ENCODE measurements around the gene SNRPA1.

SNRPA1 gene

GRCh38 chr15:101255615-101256241 lies 39.3 kb downstream of the SNRPA1 start:
- Histone ChIP-seq H3K27ac (ENCODE audit: low read length) (no peak overlapping the region), H3K27me3 (ENCODE audit: control insufficient read depth in 1 of 2, insufficient read depth in 2 of 2, low read length in 2 of 2) (no peaks in the 10 kb centered on the region), H3K4me3 (ENCODE audit: low read length in 2 of 2) (no peak overlapping the region), H3K36me3 (ENCODE audit: control insufficient read depth in 2 of 2, insufficient read depth in 2 of 2, low read length in 2 of 2) (no peaks in the 10 kb centered on the region), H3K9me3 (ENCODE audit: control insufficient read depth in 2 of 2, low read length in 2 of 2) (no peaks in the 10 kb centered on the region), H3K9ac (ENCODE audit: low read length in 2 of 2) (no peak overlapping the region), H3K4me1 (ENCODE audit: control insufficient read depth, insufficient read depth, low read length) (peaks cover 7% of the 10 kb centered on the region)

- Histone ChIP-seq H3K9me3 (ENCODE audit: control insufficient read depth in 2 of 2, low read length in 2 of 2) (no peaks in the 10 kb centered on the region), H3K4me1 (ENCODE audit: control insufficient read depth, insufficient read depth, low read length) (peaks cover 14% of the 10 kb centered on the region), H3K36me3 (ENCODE audit: control insufficient read depth in 2 of 2, insufficient read depth in 2 of 2, low read length in 2 of 2) (no peaks in the 10 kb centered on the region), H3K4me3 (ENCODE audit: low read length in 2 of 2) (no peak overlapping the region), H3K9ac (ENCODE audit: low read length in 2 of 2) (no peak overlapping the region), H3K27ac (ENCODE audit: low read length) (no peak overlapping the region), H3K27me3 (ENCODE audit: control insufficient read depth in 1 of 2, insufficient read depth in 2 of 2, low read length in 2 of 2) (no peaks in the 10 kb centered on the region)
These were observed 40.0 kb downstream of the SNRPA1 start for GRCh38 chr15:101255051-101255395.

GRCh38 chr15:101254157-101255050 lies 40.6 kb downstream of the SNRPA1 start:
- Histone ChIP-seq H3K9me3 (ENCODE audit: control insufficient read depth in 2 of 2, low read length in 2 of 2) (no peaks in the 10 kb centered on the region), H3K4me1 (ENCODE audit: control insufficient read depth, insufficient read depth, low read length) (peaks cover 19% of the 10 kb centered on the region), H3K4me3 (ENCODE audit: low read length in 2 of 2) (no peak overlapping the region), H3K9ac (ENCODE audit: low read length in 2 of 2) (no peak overlapping the region), H3K27ac (ENCODE audit: low read length) (no peak overlapping the region), H3K27me3 (ENCODE audit: control insufficient read depth in 1 of 2, insufficient read depth in 2 of 2, low read length in 2 of 2) (no peaks in the 10 kb centered on the region), H3K36me3 (ENCODE audit: control insufficient read depth in 2 of 2, insufficient read depth in 2 of 2, low read length in 2 of 2) (no peaks in the 10 kb centered on the region)

GRCh38 chr15:101252836-101253235 lies 42.2 kb downstream of the SNRPA1 start:
- Histone ChIP-seq H3K27ac (ENCODE audit: low read length) (peak overlapping the region; percentile 64), H3K36me3 (ENCODE audit: control insufficient read depth in 2 of 2, insufficient read depth in 2 of 2, low read length in 2 of 2) (no peaks in the 10 kb centered on the region), H3K4me3 (ENCODE audit: low read length in 2 of 2) (peak overlapping the region; percentile 38 to 78), H3K4me1 (ENCODE audit: control insufficient read depth, insufficient read depth, low read length) (peaks cover 21% of the 10 kb centered on the region), H3K9me3 (ENCODE audit: control insufficient read depth in 2 of 2, low read length in 2 of 2) (no peaks in the 10 kb centered on the region), H3K9ac (ENCODE audit: low read length in 2 of 2) (peak overlapping the region; percentile 54 to 84), H3K27me3 (ENCODE audit: control insufficient read depth in 1 of 2, insufficient read depth in 2 of 2, low read length in 2 of 2) (no peaks in the 10 kb centered on the region)

- H3K27ac ChIP-seq (ENCODE audit: low read length), result peak within 1 kb of the TSS; percentile 64
- no peaks in the 10 kb centered on the region for H3K36me3 ChIP-seq (ENCODE audit: control insufficient read depth in 2 of 2, insufficient read depth in 2 of 2, low read length in 2 of 2)
- no peaks in the 10 kb centered on the region for H3K27me3 ChIP-seq (ENCODE audit: control insufficient read depth in 1 of 2, insufficient read depth in 2 of 2, low read length in 2 of 2)
- H3K4me1 ChIP-seq (ENCODE audit: control insufficient read depth, insufficient read depth, low read length), result peaks cover 26% of the 10 kb centered on the region
- H3K9ac ChIP-seq (ENCODE audit: low read length in 2 of 2), result peak within 1 kb of the TSS; percentile 74 to 84
- no peaks in the 10 kb centered on the region for H3K9me3 ChIP-seq (ENCODE audit: control insufficient read depth in 2 of 2, low read length in 2 of 2)
- H3K4me3 ChIP-seq (ENCODE audit: low read length in 2 of 2), result peak within 1 kb of the TSS; percentile 83 to 85
These were observed 42.9 kb downstream of the SNRPA1 start, which contains the start of gene CHSY1 for GRCh38 chr15:101251830-101252820. Gene CHSY1 (minus strand): TSS chr15:101252048. CDS start chr15:101251456, 592 bp downstream.

GRCh38 chr15:101250873-101251829 lies 43.9 kb downstream of the SNRPA1 start:
- no peaks in the 10 kb centered on the region for H3K36me3 ChIP-seq (ENCODE audit: control insufficient read depth in 2 of 2, insufficient read depth in 2 of 2, low read length in 2 of 2)
- no peaks in the 10 kb centered on the region for H3K9me3 ChIP-seq (ENCODE audit: control insufficient read depth in 2 of 2, low read length in 2 of 2)
- H3K9ac ChIP-seq (ENCODE audit: low read length in 2 of 2), result peak overlapping the region; percentile 74 to 78
- no peaks in the 10 kb centered on the region for H3K27me3 ChIP-seq (ENCODE audit: control insufficient read depth in 1 of 2, insufficient read depth in 2 of 2, low read length in 2 of 2)
- peak overlapping the region; percentile 83 to 85 for H3K4me3 ChIP-seq (ENCODE audit: low read length in 2 of 2)
- peaks cover 26% of the 10 kb centered on the region for H3K4me1 ChIP-seq (ENCODE audit: control insufficient read depth, insufficient read depth, low read length)
- H3K27ac ChIP-seq (ENCODE audit: low read length), result peak overlapping the region; percentile 37

GRCh38 chr15:101250341-101250831 lies 44.7 kb downstream of the SNRPA1 start:
- Histone ChIP-seq H3K4me1 (ENCODE audit: control insufficient read depth, insufficient read depth, low read length) (peaks cover 21% of the 10 kb centered on the region), H3K9me3 (ENCODE audit: control insufficient read depth in 2 of 2, low read length in 2 of 2) (no peaks in the 10 kb centered on the region), H3K9ac (ENCODE audit: low read length in 2 of 2) (peak overlapping the region; percentile 74 to 78), H3K4me3 (ENCODE audit: low read length in 2 of 2) (peak overlapping the region; percentile 83 to 85), H3K27ac (ENCODE audit: low read length) (peak overlapping the region; percentile 37), H3K36me3 (ENCODE audit: control insufficient read depth in 2 of 2, insufficient read depth in 2 of 2, low read length in 2 of 2) (no peaks in the 10 kb centered on the region), H3K27me3 (ENCODE audit: control insufficient read depth in 1 of 2, insufficient read depth in 2 of 2, low read length in 2 of 2) (no peaks in the 10 kb centered on the region)

- Histone ChIP-seq H3K9me3 (ENCODE audit: control insufficient read depth in 2 of 2, low read length in 2 of 2) (no peaks in the 10 kb centered on the region), H3K4me3 (ENCODE audit: low read length in 2 of 2) (no peak overlapping the region), H3K36me3 (ENCODE audit: control insufficient read depth in 2 of 2, insufficient read depth in 2 of 2, low read length in 2 of 2) (peaks cover 0 to 2% of the 10 kb centered on the region in 2 donors), H3K27ac (ENCODE audit: low read length) (no peak overlapping the region), H3K27me3 (ENCODE audit: control insufficient read depth in 1 of 2, insufficient read depth in 2 of 2, low read length in 2 of 2) (no peaks in the 10 kb centered on the region), H3K4me1 (ENCODE audit: control insufficient read depth, insufficient read depth, low read length) (peaks cover 28% of the 10 kb centered on the region), H3K9ac (ENCODE audit: low read length in 2 of 2) (no peak overlapping the region)
These were observed 46.8 kb downstream of the SNRPA1 start for GRCh38 chr15:101248274-101248673.

- H3K27me3 ChIP-seq (ENCODE audit: control insufficient read depth in 1 of 2, insufficient read depth in 2 of 2, low read length in 2 of 2), result no peaks in the 10 kb centered on the region
- H3K4me3 ChIP-seq (ENCODE audit: low read length in 2 of 2), result no peak overlapping the region
- no peaks in the 10 kb centered on the region for H3K9me3 ChIP-seq (ENCODE audit: control insufficient read depth in 2 of 2, low read length in 2 of 2)
- peaks cover 31% of the 10 kb centered on the region for H3K4me1 ChIP-seq (ENCODE audit: control insufficient read depth, insufficient read depth, low read length)
- H3K36me3 ChIP-seq (ENCODE audit: control insufficient read depth in 2 of 2, insufficient read depth in 2 of 2, low read length in 2 of 2), result peaks cover 0 to 2% of the 10 kb centered on the region in 2 donors
- no peak overlapping the region for H3K27ac ChIP-seq (ENCODE audit: low read length)
- no peak overlapping the region for H3K9ac ChIP-seq (ENCODE audit: low read length in 2 of 2)
These were observed 48.0 kb downstream of the SNRPA1 start for GRCh38 chr15:101246824-101247745.
